SK-N-SH treated with all-trans-retinoic acid at 6 μM for 48 hours (cell line): ENCODE results near the gene MAN1A2.
A peak's percentile ranks its signal among the peaks of the same experiment; 100 is the strongest.

Experiments
- ATAC-seq: fragments of 200-7000 bp; cut with Tn5 transposase; 3 replicates; pipeline ENCODE4 v1.9.1; 2020; ENCODE audit warnings: mild to moderate bottlenecking, moderate library complexity
- ARNTL ChIP-seq: fragments of 450-650 bp; formaldehyde crosslinking; IDR thresholded peaks from 2 replicates; pipeline ENCODE4 v1.5.0; 2020; ENCODE audit warnings: low read depth, mild to moderate bottlenecking, moderate library complexity, borderline replicate concordance
- BACH2 ChIP-seq: fragments of 250-450 bp; sonication (Bioruptor Pico); IDR thresholded peaks from 2 replicates; pipeline ENCODE4 v1.9.0; 2021; ENCODE audit warnings: mild to moderate bottlenecking, borderline replicate concordance
- CSDC2 ChIP-seq: fragments of 250-450 bp; sonication (Bioruptor Pico); IDR thresholded peaks from 2 replicates; pipeline ENCODE4 v1.5.0; 2020; ENCODE audit warnings: mild to moderate bottlenecking, moderate library complexity
- CSRNP3 ChIP-seq: fragments of 250-450 bp; sonication (Bioruptor Pico); IDR thresholded peaks from 2 replicates; pipeline ENCODE4 v1.5.1; 2021; ENCODE audit warnings: mild to moderate bottlenecking, moderate library complexity
- ESRRG ChIP-seq: fragments of 250-450 bp; sonication (Bioruptor Pico); IDR thresholded peaks from 2 replicates; pipeline ENCODE4 v1.6.1; 2021; ENCODE audit warnings: mild to moderate bottlenecking
- GLIS3 ChIP-seq: fragments of 250-450 bp; sonication (Bioruptor Pico); IDR thresholded peaks from 2 replicates; pipeline ENCODE4 v1.5.0; 2020; ENCODE audit warnings: mild to moderate bottlenecking, moderate library complexity
- ISL1 ChIP-seq: fragments of 250-450 bp; sonication (Bioruptor Pico); IDR thresholded peaks from 2 replicates; pipeline ENCODE4 v2.1.2; 2022; ENCODE audit warnings: mild to moderate bottlenecking, moderate library complexity
- OSR1 ChIP-seq: fragments of 250-450 bp; sonication (Bioruptor Pico); IDR thresholded peaks from 2 replicates; pipeline ENCODE4 v1.8.0; 2022; ENCODE audit warnings: moderate library complexity, mild to moderate bottlenecking, inconsistent platforms
- POU6F1 ChIP-seq: fragments of 250-450 bp; sonication (Bioruptor Pico); IDR thresholded peaks from 2 replicates; pipeline ENCODE4 v1.8.0; 2021; ENCODE audit warnings: low read depth, mild to moderate bottlenecking, moderate library complexity, borderline replicate concordance
- RARB ChIP-seq: fragments of 250-450 bp; sonication (Bioruptor Pico); IDR thresholded peaks from 2 replicates; pipeline ENCODE4 v1.8.0; 2021; ENCODE audit warnings: mild to moderate bottlenecking, moderate library complexity
- SNAI2 ChIP-seq: fragments of 250-450 bp; sonication (Bioruptor Pico); IDR thresholded peaks from 2 replicates; pipeline ENCODE4 v1.5.0; 2020; ENCODE audit warnings: mild to moderate bottlenecking, moderate library complexity
- TCF4 ChIP-seq: fragments of 250-450 bp; sonication (Bioruptor Pico); IDR thresholded peaks from 2 replicates; pipeline ENCODE4 v1.8.0; 2021; ENCODE audit warnings: mild to moderate bottlenecking, moderate library complexity, borderline replicate concordance
- TOX ChIP-seq: fragments of 250-450 bp; sonication (Bioruptor Pico); IDR thresholded peaks from 2 replicates; pipeline ENCODE4 v1.8.0; 2021; ENCODE audit warnings: mild to moderate bottlenecking, moderate library complexity, borderline replicate concordance
- TSHZ2 ChIP-seq: fragments of 250-450 bp; sonication (Bioruptor Pico); IDR thresholded peaks from 2 replicates; pipeline ENCODE4 v1.5.0; 2020; ENCODE audit warnings: mild to moderate bottlenecking, moderate library complexity
- ZFP3 ChIP-seq: fragments of 250-450 bp; sonication (Bioruptor Pico); IDR thresholded peaks from 2 replicates; pipeline ENCODE4 v1.5.0; 2020; ENCODE audit warnings: mild to moderate bottlenecking, moderate library complexity
- ZFP30 ChIP-seq: fragments of 450-650 bp; formaldehyde crosslinking; IDR thresholded peaks from 2 replicates; pipeline ENCODE4 v1.5.0; 2022; ENCODE audit warnings: mild to moderate bottlenecking, moderate library complexity
- ZNF565 ChIP-seq: fragments of 450-650 bp; formaldehyde crosslinking; conservative IDR thresholded peaks from 2 replicates; pipeline ENCODE4 v1.5.0; 2020; ENCODE audit warnings: low read depth, mild to moderate bottlenecking, moderate library complexity
- ZNF70 ChIP-seq: fragments of 450-650 bp; formaldehyde crosslinking; IDR thresholded peaks from 2 replicates; pipeline ENCODE4 v1.5.0; 2020; ENCODE audit warnings: mild to moderate bottlenecking, moderate library complexity
- ZNF8 ChIP-seq: fragments of 450-650 bp; formaldehyde crosslinking; IDR thresholded peaks from 2 replicates; pipeline ENCODE4 v1.5.0; 2020; ENCODE audit warnings: mild to moderate bottlenecking, moderate library complexity

The MAN1A2 gene

GRCh38 chr1:117511273-117511672 is 144.0 kb downstream of the MAN1A2 start:
- ATAC-seq: no peak
- TF ChIP-seq GLIS3 (CRISPR knock-in tag) (no peak), ZFP30 (CRISPR knock-in tag) (no peak), SNAI2 (no peak), TOX (CRISPR knock-in tag) (no peak), CSRNP3 (CRISPR knock-in tag) (no peak), POU6F1 (no peak), ESRRG (CRISPR knock-in tag) (no peak)
- TF ChIP-seq, all 23 proteins: peak for 0

DNA sequence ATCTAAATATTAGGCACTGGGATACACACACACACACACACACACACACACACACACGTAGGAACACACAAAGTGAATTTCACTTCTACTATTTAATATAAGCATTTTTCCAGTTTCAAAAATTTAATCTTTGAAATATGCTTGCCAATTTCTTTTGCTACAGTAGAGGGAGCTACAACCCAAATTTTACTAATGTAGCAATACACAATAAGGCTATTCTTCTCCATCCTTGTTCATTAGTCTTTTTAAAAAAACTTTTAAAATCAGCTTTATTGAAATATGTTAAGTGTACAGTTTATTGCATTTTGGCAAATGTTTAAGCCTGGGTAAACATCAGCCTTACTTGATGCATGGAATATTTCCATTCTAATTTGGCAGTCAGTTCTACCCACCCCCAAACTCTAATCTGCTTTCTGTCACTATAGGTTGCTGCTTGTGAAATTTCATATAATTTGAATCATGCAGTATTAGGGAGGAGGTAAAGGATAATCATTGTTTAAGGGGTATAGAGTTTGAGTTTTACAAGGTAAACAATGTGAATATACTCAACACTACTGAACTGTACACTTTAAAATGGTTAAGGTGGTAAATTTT is 145.6 kb downstream of the MAN1A2 start:
- ATAC-seq: peak; percentile 65

DNA sequence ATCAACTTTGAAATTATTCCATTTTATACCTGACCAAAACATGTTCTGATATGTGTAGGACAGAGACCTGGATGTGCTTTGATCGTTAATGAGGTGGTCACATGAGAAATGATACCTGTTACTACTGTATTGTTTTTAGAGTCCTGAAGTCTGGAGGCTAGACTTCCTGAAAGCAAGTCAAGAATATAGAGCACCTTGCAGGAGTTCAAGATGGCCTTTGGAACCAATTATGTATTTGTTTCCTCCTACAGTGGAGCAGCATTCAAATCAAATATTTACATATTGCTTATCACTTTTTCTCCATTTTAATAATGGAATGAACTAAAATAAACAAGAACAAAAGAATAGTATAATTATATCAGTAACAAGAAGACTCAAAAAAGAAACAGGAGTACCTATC is 155.9 kb downstream of the MAN1A2 start:
- ATAC-seq: no peak
- TF ChIP-seq SNAI2 (no peak), ZNF565 (CRISPR knock-in tag) (no peak), TSHZ2 (no peak), ESRRG (CRISPR knock-in tag) (no peak), GLIS3 (CRISPR knock-in tag) (no peak), CSDC2 (CRISPR knock-in tag) (no peak), ISL1 (CRISPR knock-in tag) (no peak), CSRNP3 (CRISPR knock-in tag) (no peak), ZNF8 (CRISPR knock-in tag) (no peak), ZNF70 (no peak), ZFP3 (CRISPR knock-in tag) (no peak), ARNTL (no peak), ZFP30 (CRISPR knock-in tag) (no peak), TCF4 (CRISPR knock-in tag) (no peak), BACH2 (CRISPR knock-in tag) (no peak)

More for the DNA sequence above, 145.6 kb downstream of the MAN1A2 start:
- TF ChIP-seq POU6F1 (no peak), ISL1 (CRISPR knock-in tag) (no peak), CSRNP3 (CRISPR knock-in tag) (no peak), ZFP3 (CRISPR knock-in tag) (no peak), GLIS3 (CRISPR knock-in tag) (no peak), BACH2 (CRISPR knock-in tag) (no peak), TCF4 (CRISPR knock-in tag) (no peak), RARB (CRISPR knock-in tag) (no peak), CSDC2 (CRISPR knock-in tag) (no peak), ZNF70 (no peak), TOX (CRISPR knock-in tag) (no peak), ZFP30 (CRISPR knock-in tag) (no peak), ARNTL (no peak), OSR1 (CRISPR knock-in tag) (no peak)
- TF ChIP-seq, all 23 proteins: peak for 0
